Thyroid gland (tissue), 4 donors: ENCODE measurements around the gene HMOX2.

Experiments
- POLR2A ChIP-seq, 2 donors: fragments of 450-650 bp; IDR thresholded peaks; one replicate each; pipeline ENCODE4 v1.6.1; 2017; ENCODE audit warnings: antibody characterized with exemption in 2 of 2, mild to moderate bottlenecking in 2 of 2, moderate library complexity in 1 of 2
- TF ChIP-seq, protein P1 (sequence below), 6 experiments: fragments of 200-600 bp in 3 of 6; fragments of 450-650 bp in 3 of 6; sonication (generic) in 3 of 6; IDR thresholded peaks; one replicate each; pipeline ENCODE4 v1.5.1; 2016 to 2019; ENCODE audit warnings: antibody characterized with exemption in 6 of 6, mild to moderate bottlenecking in 2 of 6, inconsistent platforms in 1 of 6, moderate library complexity in 1 of 6

DNA sequence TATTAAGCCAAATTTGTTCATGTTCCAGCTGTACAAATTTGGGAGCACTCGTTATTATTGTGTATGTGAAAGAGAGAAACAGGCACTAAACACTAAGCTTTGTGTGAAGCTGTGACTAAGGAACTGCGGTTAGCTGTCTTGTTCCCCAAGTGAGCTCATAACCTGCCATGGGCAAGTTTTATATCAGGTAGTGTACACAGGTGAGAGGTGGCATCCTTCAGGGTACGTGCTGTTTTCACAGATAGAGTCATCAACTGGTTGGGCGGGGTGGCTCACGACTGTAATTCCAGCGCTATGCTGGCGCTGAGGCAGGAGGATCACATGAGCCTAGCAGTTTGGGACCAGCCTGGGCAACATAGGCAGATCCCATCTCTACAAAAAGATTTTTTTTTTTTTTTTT lies 47.7 kb upstream of the HMOX2 start:
- TF ChIP-seq, protein P1, sequence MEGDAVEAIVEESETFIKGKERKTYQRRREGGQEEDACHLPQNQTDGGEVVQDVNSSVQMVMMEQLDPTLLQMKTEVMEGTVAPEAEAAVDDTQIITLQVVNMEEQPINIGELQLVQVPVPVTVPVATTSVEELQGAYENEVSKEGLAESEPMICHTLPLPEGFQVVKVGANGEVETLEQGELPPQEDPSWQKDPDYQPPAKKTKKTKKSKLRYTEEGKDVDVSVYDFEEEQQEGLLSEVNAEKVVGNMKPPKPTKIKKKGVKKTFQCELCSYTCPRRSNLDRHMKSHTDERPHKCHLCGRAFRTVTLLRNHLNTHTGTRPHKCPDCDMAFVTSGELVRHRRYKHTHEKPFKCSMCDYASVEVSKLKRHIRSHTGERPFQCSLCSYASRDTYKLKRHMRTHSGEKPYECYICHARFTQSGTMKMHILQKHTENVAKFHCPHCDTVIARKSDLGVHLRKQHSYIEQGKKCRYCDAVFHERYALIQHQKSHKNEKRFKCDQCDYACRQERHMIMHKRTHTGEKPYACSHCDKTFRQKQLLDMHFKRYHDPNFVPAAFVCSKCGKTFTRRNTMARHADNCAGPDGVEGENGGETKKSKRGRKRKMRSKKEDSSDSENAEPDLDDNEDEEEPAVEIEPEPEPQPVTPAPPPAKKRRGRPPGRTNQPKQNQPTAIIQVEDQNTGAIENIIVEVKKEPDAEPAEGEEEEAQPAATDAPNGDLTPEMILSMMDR (IDR thresholded peaks at IDR 0.05) = no peak
- TF ChIP-seq POLR2A (IDR thresholded peaks at IDR 0.05) = no peak
